H1 (cell line): ENCODE measurements around the gene DCAF7. TPM values are rescaled to one million over a fixed set of nuclear protein-coding genes. Genes with fewer than 3 reads are reported as not detected.

ENCODE experiments used
- CTCF ChIA-PET: fragments of 300-600 bp; sonication (Branson Sonifier 250); formaldehyde crosslinking; loops from one replicate; lab custom pipeline; 2021; ENCODE audit not compliant: partially characterized antibody; lab: Charles Lee
- POLR2A ChIA-PET: fragments of 300-600 bp; sonication (Branson Sonifier 250); formaldehyde crosslinking; loops from one replicate; lab custom pipeline; 2021; ENCODE audit warnings: inconsistent platforms; ENCODE audit not compliant: partially characterized antibody; lab: Charles Lee
- DNase-seq, 2 experiments: peaks; one replicate each; pipeline versions ENCODE4 v3.0.0 to v3.0.0-alpha.2; 2010 to 2022; ENCODE audit warnings: low spot score in 2 of 2, low read depth in 1 of 2, mixed read lengths in 1 of 2
- FAIRE-seq: peaks from 2 replicates; lab custom pipeline; 2011; peaks lifted over from hg19 to GRCh38; lab: Jason Lieb, UNC
- H2AFZ ChIP-seq: 2 replicates; pipeline ENCODE4 v1.8.1; 2012; ENCODE audit warnings: low read length, inconsistent platforms
- H2AK5ac ChIP-seq: 2 replicates; pipeline ENCODE4 v1.6.1; 2013; ENCODE audit warnings: low read depth, low read length
- H2BK120ac ChIP-seq: replicated peaks from 2 replicates; pipeline ENCODE3; 2013; ENCODE audit warnings: low read depth, low read length, inconsistent platforms
- H2BK12ac ChIP-seq: 2 replicates; pipeline ENCODE4 v1.6.1; 2013; ENCODE audit warnings: low read depth, low read length
- H2BK15ac ChIP-seq: 2 replicates; pipeline ENCODE4 v1.6.1; 2013; ENCODE audit warnings: low read length
- H2BK20ac ChIP-seq: 2 replicates; pipeline ENCODE4 v1.6.1; 2013; ENCODE audit warnings: low read length
- H2BK5ac ChIP-seq: 2 replicates; pipeline ENCODE4 v1.6.1; 2013; ENCODE audit warnings: low read depth, low read length
- H3K14ac ChIP-seq: 2 replicates; pipeline ENCODE4 v1.6.1; 2013; ENCODE audit warnings: inconsistent platforms; ENCODE audit not compliant: insufficient read length
- H3K18ac ChIP-seq: 2 replicates; pipeline ENCODE4 v1.6.1; 2013; ENCODE audit warnings: low read length; ENCODE audit errors: extremely low read depth
- H3K23ac ChIP-seq: 2 replicates; pipeline ENCODE4 v1.6.1; 2013; ENCODE audit warnings: inconsistent platforms; ENCODE audit not compliant: insufficient read length
- H3K23me2 ChIP-seq: 2 replicates; pipeline ENCODE4 v1.6.1; 2013; ENCODE audit warnings: low read depth, low read length
- H3K27ac ChIP-seq: 2 replicates; pipeline ENCODE4 v1.6.1; 2011; ENCODE audit warnings: low read depth, low read length, inconsistent platforms
- H3K27me3 ChIP-seq, 4 experiments: replicated peaks in 1 of 4; 1 replicate in 1 of 4; 2 replicates in 3 of 4; pipeline versions ENCODE4 v1.6.1 to v1.8.1; 2011 to 2013; ENCODE audit warnings: low read length in 3 of 4, mild to moderate bottlenecking in 3 of 4, inconsistent platforms in 2 of 4, mixed read lengths in 2 of 4, moderate library complexity in 1 of 4; ENCODE audit not compliant: control insufficient read depth in 3 of 4, insufficient read depth in 3 of 4; ENCODE audit errors: extremely low read depth in 1 of 4
- H3K36me3 ChIP-seq, 4 experiments: 2 replicates each; pipeline versions ENCODE4 v1.6.1 to v1.8.1; 2011 to 2013; ENCODE audit warnings: mild to moderate bottlenecking in 4 of 4, low read length in 3 of 4, moderate library complexity in 2 of 4, control low read depth in 1 of 4, inconsistent platforms in 1 of 4; ENCODE audit not compliant: insufficient read depth in 4 of 4, control insufficient read depth in 2 of 4
- H3K4ac ChIP-seq: replicated peaks from 2 replicates; pipeline ENCODE3; 2013; ENCODE audit warnings: low read length, low read depth, mixed read lengths, inconsistent platforms; ENCODE audit not compliant: insufficient read length
- H3K4me1 ChIP-seq, 4 experiments: replicated peaks in 1 of 4; 1 replicate in 1 of 4; 2 replicates in 3 of 4; pipeline versions ENCODE4 v1.6.1 to v1.8.1; 2011 to 2013; ENCODE audit warnings: low read length in 3 of 4, inconsistent platforms in 2 of 4, mixed read lengths in 1 of 4; ENCODE audit not compliant: insufficient read depth in 4 of 4, control insufficient read depth in 3 of 4
- H3K4me2 ChIP-seq, 2 experiments: 2 replicates each; pipeline versions ENCODE4 v1.6.1 to v1.8.1; 2011 to 2013; ENCODE audit warnings: low read depth in 2 of 2, low read length in 2 of 2, control low read depth in 1 of 2, inconsistent platforms in 1 of 2, mild to moderate bottlenecking in 1 of 2; ENCODE audit not compliant: insufficient read depth in 1 of 2
- H3K4me3 ChIP-seq, 4 experiments: fragments of 200-600, 300-600 bp in 1 of 4; sonication (generic), shearing (Covaris generic), sonication (Bioruptor Twin) in 1 of 4; 2 replicates each; pipeline versions ENCODE4 v1.5.1 to v1.8.1; 2011 to 2016; ENCODE audit warnings: low read length in 4 of 4, low read depth in 3 of 4, control low read depth in 2 of 4, inconsistent platforms in 2 of 4, mild to moderate bottlenecking in 2 of 4, mixed read lengths in 1 of 4, moderate library complexity in 1 of 4; ENCODE audit not compliant: insufficient read depth in 2 of 4; ENCODE audit errors: extremely low read depth in 1 of 4
- H3K56ac ChIP-seq: replicated peaks from 2 replicates; pipeline ENCODE3; 2013; ENCODE audit warnings: low read depth, mild to moderate bottlenecking, mixed read lengths, low read length, inconsistent platforms; ENCODE audit not compliant: insufficient read length
- H3K79me1 ChIP-seq: 2 replicates; pipeline ENCODE4 v1.6.1; 2013; ENCODE audit warnings: low read depth, low read length, control low read depth
- H3K79me2 ChIP-seq, 2 experiments: 2 replicates each; pipeline versions ENCODE4 v1.6.1 to v1.8.1; 2012 to 2013; ENCODE audit warnings: low read length in 2 of 2, mild to moderate bottlenecking in 2 of 2, inconsistent platforms in 1 of 2; ENCODE audit not compliant: insufficient read depth in 2 of 2, control insufficient read depth in 1 of 2
- H3K9ac ChIP-seq, 4 experiments: replicated peaks in 1 of 4; 1 replicate in 1 of 4; 2 replicates in 3 of 4; pipeline versions ENCODE4 v1.6.1 to v1.8.1; 2011 to 2013; ENCODE audit warnings: low read depth in 3 of 4, low read length in 3 of 4, control low read depth in 2 of 4, mild to moderate bottlenecking in 2 of 4, moderate library complexity in 2 of 4, inconsistent platforms in 1 of 4; ENCODE audit errors: extremely low read depth in 1 of 4
- H3K9me3 ChIP-seq, 2 experiments: 2 replicates each; pipeline versions ENCODE4 v1.6.1 to v1.8.1; 2012 to 2013; ENCODE audit warnings: mild to moderate bottlenecking in 2 of 2, moderate library complexity in 2 of 2, control low read depth in 1 of 2, inconsistent platforms in 1 of 2, low read depth in 1 of 2, low read length in 1 of 2, mixed read lengths in 1 of 2; ENCODE audit not compliant: insufficient read depth in 2 of 2
- H4K20me1 ChIP-seq, 2 experiments: replicated peaks in 1 of 2; 2 replicates each; pipeline versions ENCODE3 to v1.8.1; 2011 to 2013; ENCODE audit warnings: inconsistent platforms in 2 of 2, low read length in 2 of 2, mild to moderate bottlenecking in 1 of 2; ENCODE audit not compliant: insufficient read depth in 2 of 2, control insufficient read depth in 1 of 2
- H4K5ac ChIP-seq: 2 replicates; pipeline ENCODE4 v1.6.1; 2013; ENCODE audit warnings: low read length, low read depth, mixed read lengths, inconsistent platforms; ENCODE audit not compliant: insufficient read length
- H4K8ac ChIP-seq: 2 replicates; pipeline ENCODE4 v1.8.0; 2013; ENCODE audit warnings: mild to moderate bottlenecking, moderate library complexity, low read length, inconsistent platforms; ENCODE audit not compliant: insufficient read depth; ENCODE audit errors: extremely low read depth
- H4K91ac ChIP-seq: replicated peaks from 2 replicates; pipeline ENCODE3; 2013; ENCODE audit warnings: low read length, mixed read lengths, inconsistent platforms; ENCODE audit not compliant: insufficient read length
- CBX8 ChIP-seq: fragments of 300-800, 300-1000 bp; sonication (generic); IDR thresholded peaks from 2 replicates; pipeline ENCODE4 v1.7.1; 2016; ENCODE audit warnings: low read depth, low read length, borderline replicate concordance
- E2F6 ChIP-seq: IDR thresholded peaks from 2 replicates; pipeline ENCODE4 v1.6.1; 2012; ENCODE audit warnings: inconsistent platforms
- EP300 ChIP-seq, 2 experiments: IDR thresholded peaks; 1 replicate in 1 of 2; 2 replicates in 1 of 2; pipeline ENCODE4 v1.6.1; 2011 to 2012; ENCODE audit warnings: low read depth in 2 of 2, low read length in 2 of 2, mild to moderate bottlenecking in 2 of 2, borderline replicate concordance in 1 of 2, inconsistent platforms in 1 of 2, moderate library complexity in 1 of 2
- HDAC2 ChIP-seq, 2 experiments: fragments of 300-600 bp in 1 of 2; sonication (generic) in 1 of 2; IDR thresholded peaks; 2 replicates each; pipeline ENCODE4 v1.6.1; 2011 to 2012; ENCODE audit warnings: low read depth in 2 of 2, low read length in 2 of 2, mild to moderate bottlenecking in 2 of 2, moderate library complexity in 2 of 2, borderline replicate concordance in 1 of 2, inconsistent platforms in 1 of 2
- ZNF274 ChIP-seq: IDR thresholded peaks from 2 replicates; pipeline ENCODE4 v1.7.0; 2012; ENCODE audit warnings: low read length, borderline replicate concordance; ENCODE audit errors: extremely low read depth
- WGBS, 2 experiments: shearing (Covaris generic) in 1 of 2; methylation state at CpG; one replicate each; pipeline versions ENCODE4 v1.1.6 to v1.1.7; 2013 to 2015; ENCODE audit warnings: low lambda C conversion rate in 2 of 2, mixed read lengths in 2 of 2, inconsistent platforms in 1 of 2, low coverage in 1 of 2, missing lambda C conversion rate in 1 of 2; ENCODE audit not compliant: insufficient replicate concordance in 2 of 2, insufficient coverage in 1 of 2, insufficient read length in 1 of 2; ENCODE audit errors: extremely low coverage in 1 of 2, missing lambda C conversion rate in 1 of 2; 5-methylcytosine and 5-hydroxymethylcytosine counted together
- polyA plus RNA-seq, 7 experiments: library from polyadenylated mRNA; depleted of rRNA in 3 of 7; stranded (reverse) in 5 of 7; unstranded in 2 of 7; fragments of >200 nt in 5 of 7; fragments of 200-250 nt in 2 of 7; gene quantifications; 1 replicate in 5 of 7; 2 replicates in 1 of 7; 4 replicates in 1 of 7; pipeline versions ENCODE4 v1.2.1 to v1.2.3, GENCODE V29; 2011 to 2013; ENCODE audit warnings: missing spikeins in 2 of 7, mixed read lengths in 2 of 7
- total RNA-seq: library from RNA; stranded (reverse); fragmentation: NEBNext Ultra II Directional; extraction: Animal tissue kit (Norgen Biotek cat#: 25700); gene quantifications from 2 replicates; pipeline ENCODE4 v1.2.1, GENCODE V29; 2021

DCAF7 gene
- total and polyA plus RNA-seq, 2 of the 8 experiments (the other 6 are each of a cell fraction or from before 2014, with no cell fraction given) = 74.9 to 94.1 TPM

- POLR2A ChIA-PET = interaction anchor here (0.6 to 1.9 kb wide), 8 partner anchors 16 to 984 kb away, joined by 3 to 6 read pairs (median 3); partner anchors contain the start of gene TACO1
- 86% methylated on average over 7 of the region's 7 CpGs; no CpG with 5 or more reads in 1 of the 2 experiments for WGBS, 2 experiments
These were observed 27.9 kb downstream of the DCAF7 start for GRCh38 chr17:63578027-63578768.

More at GRCh38 chr17:63578027-63578768, 27.9 kb downstream of the DCAF7 start:
- Histone ChIP-seq H2BK12ac (no peak overlapping the region), H3K14ac (no peak overlapping the region), H2BK120ac (no peak overlapping the region), H4K20me1 (peaks cover 4 to 10% of the 10 kb centered on the region in 2 experiments), H2AFZ (no peak overlapping the region), H3K4ac (no peak overlapping the region), H3K23ac (no peak overlapping the region), H2BK5ac (no peak overlapping the region; the same call in 1 of the 2 replicates), H3K27me3 (no peaks in the 10 kb centered on the region), H3K79me2 (peaks cover 0 to 40% of the 10 kb centered on the region in 2 experiments; a peak in 1 of 4 replicates), H3K9me3 (no peaks in the 10 kb centered on the region), H3K4me3 (no peak overlapping the region), H3K36me3 (peaks cover 2 to 22% (median 4%) of the 10 kb centered on the region in 4 experiments; a peak in 5 of 8 replicates), H2BK15ac (no peak overlapping the region), H3K18ac (no peak overlapping the region), H3K9ac (no peak overlapping the region; a peak in 1 of 7 replicates), H3K4me1 (peaks cover 0 to 6% (median 3%) of the 10 kb centered on the region in 4 experiments; a peak in 4 of 7 replicates), H2AK5ac (no peak overlapping the region), H3K79me1 (no peaks in the 10 kb centered on the region; the same call in 1 of the 2 replicates), H3K4me2 (no peak overlapping the region), H3K27ac (no peak overlapping the region), H3K23me2 (no peaks in the 10 kb centered on the region), H2BK20ac (no peak overlapping the region), H4K91ac (no peak overlapping the region), H4K8ac (no peak overlapping the region), H3K56ac (no peak overlapping the region), H4K5ac (no peak overlapping the region)
- DNase-seq = no peak
- FAIRE-seq = no peak
- TF ChIP-seq EP300 (IDR thresholded peaks at IDR 0.05; ENCODE audit: borderline replicate concordance in 1 of 2, low read depth in 2 of 2, low read length in 2 of 2) = no peak
- TF ChIP-seq CBX8 = no peak
- TF ChIP-seq E2F6 = no peak
- no peak for TF ChIP-seq ZNF274
- no peak for TF ChIP-seq HDAC2 (IDR thresholded peaks at IDR 0.05; ENCODE audit: borderline replicate concordance in 1 of 2, low read depth in 2 of 2, low read length in 2 of 2)
- CTCF ChIA-PET = interaction anchor here (0.8 to 3.2 kb wide), 8 partner anchors 9 to 172 kb away, joined by 3 to 10 read pairs (median 5); no protein-coding TSS in a partner anchor
